SW480 (cell line): ENCODE data around the gene SENP2.
"Not testable (repeated sequence)": the region's sequence is repeated elsewhere in the genome, so short reads cannot be mapped to it uniquely, and the experiment has no call there.

ENCODE experiments used
- DNase-seq: peaks from one replicate; pipeline ENCODE4 v3.0.0-alpha.2; 2016; ENCODE audit warnings: low spot score

SENP2 gene

DNA sequence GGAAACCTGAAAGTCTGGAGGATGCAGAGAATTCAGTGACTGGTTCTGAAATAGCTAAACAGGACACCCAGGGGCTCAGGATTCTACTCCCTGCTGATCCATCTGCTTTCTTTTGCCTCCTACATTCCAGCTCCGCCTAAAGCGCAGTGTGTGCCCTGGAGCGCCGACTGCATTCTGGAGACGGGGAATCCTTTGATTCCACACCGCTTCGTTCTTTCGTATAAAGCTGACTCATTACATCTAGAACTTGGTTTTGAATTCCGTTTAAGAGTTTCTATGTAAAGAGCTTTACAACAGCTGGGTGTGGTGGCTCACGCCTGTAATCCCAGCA, 61.8 kb downstream of the SENP2 start:
- DNase-seq: no peak

DNA sequence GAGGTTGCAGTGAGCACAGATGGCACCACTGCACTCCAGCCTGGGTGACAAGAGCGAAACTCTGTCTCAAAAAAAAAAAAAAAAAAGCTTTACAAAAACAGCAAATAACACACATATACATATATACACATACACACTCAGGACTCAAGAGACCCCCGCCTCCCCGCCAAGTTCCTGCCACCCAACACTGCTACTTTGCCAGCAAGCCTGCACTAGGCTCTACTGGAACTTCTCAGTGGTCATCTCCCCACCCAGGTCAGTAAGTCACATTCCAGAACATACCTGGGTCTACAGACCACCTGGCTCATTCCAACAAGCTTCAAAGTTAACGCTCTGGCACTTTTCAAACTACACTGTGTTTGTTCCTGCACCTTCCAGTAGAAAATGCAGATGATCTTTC, 62.3 kb downstream of the SENP2 start:
- DNase-seq: no peak

DNA sequence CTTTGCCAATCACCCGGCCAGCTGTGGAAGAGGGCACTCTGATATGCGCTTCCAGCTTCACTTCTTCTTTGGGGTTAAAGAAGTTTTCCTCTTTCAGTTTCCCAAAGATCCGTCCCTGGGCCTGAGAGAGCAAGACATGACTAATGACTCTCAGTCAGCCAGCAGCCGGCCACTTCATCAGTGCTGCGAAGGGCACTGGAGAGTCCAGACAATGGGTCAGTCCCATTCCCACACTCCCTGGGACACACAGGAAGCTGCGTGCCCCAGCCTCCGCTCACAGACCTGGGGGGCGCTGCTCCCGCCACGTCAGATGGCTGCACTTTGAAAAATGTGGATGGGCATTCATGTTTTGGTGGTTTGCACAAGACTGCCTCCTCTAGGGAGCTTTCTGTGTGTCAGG, 63.3 kb downstream of the SENP2 start:
- DNase-seq: no peak

DNA sequence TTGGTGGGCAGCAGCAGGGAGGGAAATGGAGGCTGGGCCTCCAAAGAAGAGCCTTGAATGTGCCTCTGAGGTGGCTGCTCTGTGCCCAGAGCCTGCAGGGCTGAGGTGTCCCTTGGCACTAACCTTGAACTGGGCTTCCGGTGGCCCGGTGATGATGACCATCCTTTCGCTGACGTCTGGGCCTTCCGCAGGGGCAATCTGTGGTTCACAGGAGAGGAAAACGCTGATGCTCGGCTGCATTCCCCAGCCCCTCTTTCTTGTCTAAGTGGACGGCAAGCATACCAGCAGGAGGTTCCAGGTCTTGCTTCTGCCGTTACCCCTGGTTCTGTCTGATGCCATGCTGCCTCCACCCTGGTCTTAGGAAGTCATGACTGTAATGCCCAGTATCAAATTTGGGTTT, 65.9 kb downstream of the SENP2 start:
- no peak for DNase-seq

DNA sequence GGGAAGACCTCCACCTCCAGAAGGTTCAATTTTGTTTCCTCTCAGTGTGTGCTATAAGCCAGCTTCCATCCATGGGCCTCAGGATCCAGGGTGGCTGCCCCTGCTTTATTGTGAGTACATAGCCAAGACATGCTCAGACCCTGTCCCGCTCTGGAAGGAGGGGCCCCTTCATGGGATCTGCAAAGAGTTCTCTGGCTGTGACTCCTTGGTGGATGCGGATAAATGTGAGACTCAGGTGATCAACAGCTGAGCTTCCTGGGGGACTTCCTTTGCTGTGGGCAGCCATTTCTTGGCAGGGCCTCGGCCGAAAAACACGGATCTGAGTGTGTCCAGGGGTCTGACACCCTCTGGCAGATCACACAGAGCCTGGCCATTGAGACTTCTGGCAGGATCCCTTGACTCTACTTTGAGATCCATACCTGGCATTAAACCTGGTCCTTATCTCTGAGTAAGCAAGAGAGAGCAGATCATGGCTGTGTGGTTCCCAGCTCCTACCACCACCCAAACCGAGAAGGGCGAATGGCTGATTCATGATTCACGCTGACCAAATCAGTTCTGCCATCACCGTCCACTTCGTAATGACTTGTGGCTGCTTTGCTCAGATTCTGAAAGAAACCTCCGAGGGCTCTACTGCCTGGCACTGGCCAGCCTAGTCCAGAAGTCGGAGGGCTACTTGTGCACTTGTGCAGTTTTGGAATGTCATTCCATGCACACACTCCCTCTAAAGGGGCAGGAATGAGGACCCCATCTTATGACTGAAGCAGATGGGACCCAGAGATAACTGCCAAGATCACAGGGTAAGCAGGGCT, 68.1 kb downstream of the SENP2 start:
- no peak for DNase-seq

DNA sequence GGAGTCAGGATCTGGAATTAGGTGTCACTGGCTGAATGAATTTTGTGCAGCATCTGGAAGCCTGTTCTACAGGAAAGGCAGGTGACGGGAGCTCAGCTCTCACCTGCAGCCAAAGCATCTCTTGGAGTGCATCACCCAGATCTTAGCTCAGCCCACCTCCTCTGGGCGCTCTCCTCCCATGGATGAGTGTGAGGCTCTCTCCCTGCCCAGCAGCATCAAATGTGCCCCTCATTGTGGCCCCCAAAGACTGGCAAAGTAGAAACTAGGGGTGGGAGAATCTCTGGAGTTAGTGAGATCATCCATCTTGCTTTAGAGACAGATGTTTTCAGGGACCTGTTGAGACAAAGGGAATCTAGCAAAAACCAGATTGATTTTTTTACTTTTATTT, 68.7 kb downstream of the SENP2 start:
- DNase-seq: no peak

DNA sequence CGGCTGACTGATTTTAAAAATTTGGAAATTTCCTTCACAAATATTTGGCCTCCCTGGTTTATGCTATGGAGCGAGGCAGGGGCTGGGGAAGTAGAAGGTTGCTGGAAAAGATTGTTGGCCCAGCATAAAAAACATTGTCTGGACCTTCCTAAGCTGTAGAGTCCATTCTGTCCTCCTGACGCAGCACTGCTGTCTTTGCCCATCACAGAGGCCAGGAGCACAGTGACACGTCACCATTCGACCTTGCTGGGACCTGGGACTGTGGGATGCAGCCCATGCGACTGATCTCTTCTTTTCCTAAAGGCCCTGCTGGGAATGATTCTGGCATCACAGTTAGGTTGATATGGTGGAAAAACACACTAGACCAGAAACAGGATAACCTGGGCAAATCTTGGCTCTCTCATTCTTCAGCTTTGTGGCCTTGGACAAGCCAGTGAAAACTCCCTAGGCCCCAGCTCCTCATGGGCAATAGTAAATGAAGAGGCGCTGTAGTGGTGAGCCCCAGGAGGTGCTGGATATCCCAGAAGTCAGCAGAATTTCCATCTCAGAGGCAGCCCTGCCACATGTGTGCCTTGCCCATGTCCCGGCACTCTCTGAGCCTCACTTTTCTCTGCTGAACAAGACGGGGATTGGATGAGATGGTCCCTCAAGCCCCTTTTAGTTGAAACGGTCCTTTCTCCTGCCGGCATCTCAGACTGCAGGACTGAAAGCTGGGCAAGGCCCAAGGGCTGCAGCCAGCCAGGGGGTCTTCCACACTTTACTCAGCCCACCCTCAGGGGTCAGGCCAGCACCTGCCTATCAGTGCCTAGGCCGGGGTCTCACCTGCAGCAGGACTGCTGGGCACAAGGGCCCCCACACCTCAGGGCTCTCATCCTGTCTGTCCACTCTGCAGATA, 69.6 kb downstream of the SENP2 start:
- no peak for DNase-seq

DNA sequence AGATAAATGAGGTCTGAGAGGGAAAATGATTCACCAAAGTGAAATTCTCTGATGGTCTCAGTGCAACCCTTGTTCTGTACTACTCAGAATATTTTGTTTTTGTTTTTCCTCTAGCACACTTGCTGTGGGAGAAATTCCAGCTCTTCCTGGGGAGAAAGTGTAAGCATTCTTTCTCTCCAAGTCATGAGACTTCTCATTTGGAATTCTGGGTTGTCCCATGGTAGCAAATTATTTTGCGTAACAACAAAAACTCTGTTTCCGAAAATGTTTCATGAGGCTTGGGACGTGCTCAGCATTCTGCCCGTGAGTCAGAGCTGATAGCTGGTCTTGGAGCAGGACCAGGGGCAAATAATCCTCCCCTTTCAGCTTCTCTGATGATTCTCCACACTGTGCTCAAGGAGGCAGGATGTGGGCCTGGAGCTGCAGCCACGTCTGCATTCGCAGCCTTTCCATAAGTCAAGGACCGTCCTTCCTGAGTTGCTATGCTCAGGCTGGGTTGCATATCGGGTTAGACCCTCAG, 70.3 kb downstream of the SENP2 start:
- DNase-seq: no peak

DNA sequence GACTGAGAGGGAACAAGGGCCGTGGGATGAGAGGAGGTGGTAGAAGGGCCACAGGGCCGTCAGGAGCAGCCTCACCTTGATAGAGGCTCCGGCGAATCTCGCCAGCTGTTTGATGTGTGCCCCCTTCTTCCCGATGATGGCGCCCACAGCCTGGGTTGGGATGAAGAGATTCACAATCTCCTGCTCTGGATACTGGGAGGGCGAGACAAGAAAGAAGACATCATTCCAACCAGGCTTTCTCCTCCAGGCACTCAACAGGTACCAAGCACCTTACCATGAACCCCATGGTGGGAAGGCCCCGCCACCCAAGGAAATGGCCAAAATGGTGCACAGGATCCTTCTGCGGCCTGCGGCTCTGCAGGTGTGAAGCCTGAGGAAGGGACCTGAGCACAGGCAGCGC, 71.1 kb downstream of the SENP2 start:
- no peak for DNase-seq

DNA sequence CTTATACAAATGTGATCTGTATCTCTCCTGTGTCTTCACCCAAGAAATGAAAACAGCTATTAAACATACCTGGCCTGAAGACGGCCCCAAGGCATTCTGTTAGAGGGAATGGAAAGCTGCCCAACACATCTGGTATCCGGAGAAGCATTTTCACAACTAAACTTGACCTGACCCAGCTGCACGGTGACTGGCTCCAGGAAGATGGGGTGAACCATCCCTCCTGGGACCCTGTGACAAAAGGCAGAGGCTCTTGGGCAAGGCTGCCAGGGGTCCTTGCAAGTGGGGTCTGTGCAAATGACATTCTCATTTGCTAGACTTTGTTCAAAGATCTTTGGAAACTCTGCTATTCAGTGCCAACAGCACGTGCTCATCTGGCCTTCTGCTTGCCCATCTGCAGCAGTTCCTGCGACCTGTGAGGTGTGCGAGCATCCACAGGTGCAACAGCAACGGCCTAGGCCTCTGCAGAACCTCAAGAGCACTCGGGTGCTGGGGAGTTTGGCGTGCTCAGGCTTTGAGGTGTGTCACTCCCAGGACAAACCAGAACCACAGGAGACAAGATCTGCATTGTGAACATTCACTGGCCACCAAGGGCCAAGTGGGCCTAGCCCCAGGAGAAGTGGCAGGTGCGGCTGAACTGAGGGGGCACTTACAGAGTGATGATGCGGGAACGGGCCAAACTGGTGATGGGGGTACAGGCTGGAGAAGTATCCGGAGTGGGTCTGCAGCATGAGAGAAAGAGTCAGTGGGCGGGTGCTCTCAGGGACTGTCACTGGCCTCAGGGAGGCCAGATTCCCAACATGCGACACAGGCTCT, 71.8 kb downstream of the SENP2 start:
- DNase-seq: no peak

DNA sequence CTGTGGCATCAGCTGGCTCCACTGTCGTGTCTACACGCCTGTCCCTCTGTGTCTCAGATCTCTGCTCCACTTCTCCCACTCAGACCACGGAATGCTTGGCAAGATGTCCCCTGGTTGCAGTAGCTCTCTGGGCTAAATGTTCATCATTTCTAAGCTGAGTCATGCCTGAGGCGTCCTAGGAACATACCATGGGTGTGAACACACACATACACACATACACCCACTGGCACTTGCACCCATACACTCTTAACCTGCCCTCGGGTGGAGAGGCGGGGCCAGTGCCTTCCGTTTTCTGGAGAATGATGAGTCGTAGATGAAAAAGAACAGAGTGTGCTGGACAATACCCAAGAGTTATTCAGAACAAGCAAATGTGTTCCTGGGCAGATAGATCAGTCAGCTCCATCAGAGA, 72.4 kb downstream of the SENP2 start:
- peak; percentile 85 for DNase-seq

DNA sequence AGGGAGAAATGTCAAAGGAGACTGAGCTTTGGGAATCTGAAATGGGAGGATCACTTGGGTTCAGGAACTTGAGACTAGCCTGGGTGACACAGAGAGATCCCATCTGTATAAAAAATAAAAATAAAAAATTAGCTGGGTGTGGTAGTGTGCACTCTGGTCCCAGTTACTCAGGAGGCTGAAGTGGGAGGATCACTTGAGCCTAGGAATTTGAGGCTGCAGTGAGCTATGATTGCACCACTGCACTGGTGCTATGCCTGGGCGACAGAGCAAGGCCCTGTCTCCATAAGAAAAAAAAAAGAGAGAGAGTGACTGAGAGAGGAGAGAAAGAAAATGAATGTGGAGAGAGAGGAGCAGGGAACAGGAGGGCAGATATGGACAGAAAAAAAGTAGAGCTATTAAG, 72.8 kb downstream of the SENP2 start:
- no peak for DNase-seq

DNA sequence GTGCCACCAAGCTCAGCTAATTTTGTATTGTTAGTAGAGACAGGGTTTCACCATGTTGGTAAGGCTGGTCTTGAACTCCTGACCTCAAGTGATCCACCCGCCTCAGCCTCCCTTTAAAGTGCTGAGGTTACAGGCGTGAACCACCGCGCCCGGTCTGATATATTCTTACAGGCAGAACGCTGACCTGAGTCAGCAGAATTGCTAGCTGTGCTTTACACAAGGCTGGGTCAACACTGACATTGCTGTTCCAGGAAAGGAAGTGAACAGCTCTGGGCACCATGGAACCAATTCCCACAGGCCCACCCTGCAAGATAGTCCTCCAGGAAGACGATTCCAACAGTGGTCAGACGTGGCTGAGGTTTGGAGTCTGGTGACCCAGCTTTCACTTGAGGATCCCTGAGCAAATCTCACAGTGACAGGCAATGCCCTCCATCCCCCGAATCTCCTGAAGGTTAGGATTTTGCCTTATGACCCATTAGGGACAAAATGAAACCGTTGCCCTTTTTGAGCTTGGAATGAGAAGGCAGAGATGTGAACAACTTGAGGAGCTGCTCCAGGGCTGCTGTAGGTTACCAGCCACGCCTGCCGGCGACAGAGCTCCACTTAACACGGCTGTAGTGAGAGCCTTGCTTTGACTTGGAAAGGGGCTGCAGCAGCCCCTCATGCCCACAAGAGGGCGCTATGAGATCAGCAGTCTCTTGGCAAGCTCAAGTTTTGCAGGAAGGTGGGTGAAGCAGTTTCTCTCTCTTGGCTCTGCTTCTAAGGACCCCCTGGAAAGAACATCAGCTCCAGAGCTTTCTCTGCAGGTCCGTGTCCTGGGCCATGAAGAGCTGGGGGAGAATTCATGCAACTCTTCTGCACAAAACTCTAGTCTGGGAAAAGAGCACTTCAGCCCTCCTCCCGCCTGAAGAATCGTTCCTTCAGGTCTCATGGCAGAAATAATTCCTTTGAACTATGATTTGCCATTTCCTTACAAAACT, 74.1 kb downstream of the SENP2 start:
- peak; percentile 75 for DNase-seq

DNA sequence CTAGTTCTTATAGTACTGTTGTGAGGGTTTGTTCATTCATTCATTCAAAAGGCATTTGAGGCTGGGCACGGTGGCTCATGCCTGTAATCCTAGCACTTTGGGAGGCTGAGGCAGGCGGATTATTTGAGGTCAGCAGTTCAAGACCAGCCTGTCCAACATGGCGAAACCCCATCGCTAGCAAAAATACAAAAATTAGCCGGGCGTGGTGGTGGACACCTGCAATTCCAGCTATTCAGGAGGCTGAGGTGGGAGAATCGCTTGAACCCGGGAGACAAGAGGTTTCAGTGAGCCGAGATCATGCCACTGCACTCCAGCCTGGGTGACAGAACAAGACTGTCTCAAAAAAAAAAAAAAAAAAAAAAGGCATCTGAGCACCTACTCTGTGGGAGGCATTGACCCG, 75.2 kb downstream of the SENP2 start:
- DNase-seq: not testable (repeated sequence)

DNA sequence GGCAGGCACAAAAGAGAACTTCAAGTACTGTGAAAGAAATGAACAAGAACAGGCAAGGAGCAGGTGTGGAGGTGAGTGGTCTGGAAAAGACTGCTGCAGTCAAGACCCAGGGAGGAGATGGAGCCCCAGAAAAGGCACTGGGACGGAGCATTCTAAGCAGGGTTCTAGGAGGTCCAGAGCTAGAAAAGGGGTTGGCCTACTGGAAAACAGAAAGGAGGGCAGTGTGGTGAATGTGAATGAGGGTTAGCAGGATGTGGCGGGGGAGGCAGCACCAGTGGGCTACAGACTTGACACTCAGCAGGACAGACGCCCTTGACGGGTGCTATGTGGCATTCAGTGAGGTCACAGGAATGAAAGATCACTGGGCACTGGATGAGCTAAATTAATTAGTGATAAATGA, 75.7 kb downstream of the SENP2 start:
- DNase-seq: no peak

DNA sequence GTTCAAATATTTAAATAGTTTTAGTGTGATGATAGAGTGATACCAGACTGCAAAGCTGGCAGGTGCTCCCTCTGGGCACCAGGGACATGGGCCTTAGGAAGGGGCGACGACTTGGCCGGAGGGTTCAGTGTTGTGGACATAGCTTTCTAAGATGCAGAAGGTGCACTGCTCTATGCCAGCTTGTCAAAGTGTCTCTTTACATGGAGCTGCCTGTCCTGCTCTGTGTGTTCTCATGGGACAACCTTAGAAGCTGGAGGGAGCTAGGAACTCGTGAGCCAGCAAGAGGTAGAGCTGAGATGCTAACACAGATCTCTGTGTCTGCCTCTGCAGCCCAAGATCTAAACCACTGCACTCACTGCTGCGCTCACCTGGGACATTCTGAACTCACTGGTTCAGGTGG, 77.8 kb downstream of the SENP2 start:
- no peak for DNase-seq

DNA sequence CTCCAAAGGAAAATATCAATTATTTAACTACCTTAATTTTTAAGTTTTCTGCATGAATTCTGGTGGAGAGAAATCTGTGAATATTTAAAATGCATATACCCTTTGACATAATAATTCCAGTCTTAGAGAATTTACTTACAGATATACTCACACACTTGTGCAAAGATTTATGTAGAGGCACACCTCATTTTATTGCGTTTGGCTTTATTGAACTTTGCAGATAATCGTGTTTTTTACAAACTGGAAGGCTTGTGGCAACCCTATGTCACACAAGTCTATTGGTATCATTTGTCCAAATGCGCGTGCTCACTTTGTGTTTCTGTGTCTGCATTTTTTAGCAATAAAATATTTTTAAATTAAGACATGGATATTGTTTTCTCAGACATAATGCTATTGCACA, 81.5 kb downstream of the SENP2 start:
- DNase-seq: no peak

DNA sequence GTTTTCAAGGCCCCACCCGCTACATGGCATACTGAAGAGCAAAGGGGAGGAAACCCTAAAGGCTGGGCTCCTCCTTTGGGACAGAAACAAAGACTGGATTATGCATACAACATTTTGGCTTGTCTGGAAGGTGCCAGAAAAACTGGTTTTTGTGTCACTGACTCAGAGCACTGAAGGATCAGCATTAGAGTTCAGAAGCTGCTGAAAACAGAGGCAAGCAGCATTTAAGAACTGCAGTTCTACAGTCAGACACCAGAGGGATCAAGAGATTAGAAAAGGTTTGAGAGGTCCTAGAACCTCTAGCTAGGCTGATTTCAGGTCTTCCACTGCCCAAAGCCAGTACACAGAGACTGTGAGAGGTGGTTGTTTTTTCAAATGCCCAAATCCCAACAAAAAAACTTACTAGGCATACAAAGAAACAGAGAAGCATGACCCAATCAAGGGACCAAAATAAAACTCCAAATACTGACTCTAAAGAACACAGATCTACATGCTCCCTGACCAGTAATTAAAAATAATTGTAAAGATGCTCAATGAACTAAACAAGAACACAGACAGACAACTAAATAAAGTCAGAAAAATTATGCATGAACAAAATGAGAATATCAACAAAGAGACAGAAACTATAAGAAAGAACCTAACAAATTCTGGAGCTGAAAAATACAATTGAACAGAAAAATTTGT, 91.2 kb downstream of the SENP2 start:
- peak; percentile 66 for DNase-seq

DNA sequence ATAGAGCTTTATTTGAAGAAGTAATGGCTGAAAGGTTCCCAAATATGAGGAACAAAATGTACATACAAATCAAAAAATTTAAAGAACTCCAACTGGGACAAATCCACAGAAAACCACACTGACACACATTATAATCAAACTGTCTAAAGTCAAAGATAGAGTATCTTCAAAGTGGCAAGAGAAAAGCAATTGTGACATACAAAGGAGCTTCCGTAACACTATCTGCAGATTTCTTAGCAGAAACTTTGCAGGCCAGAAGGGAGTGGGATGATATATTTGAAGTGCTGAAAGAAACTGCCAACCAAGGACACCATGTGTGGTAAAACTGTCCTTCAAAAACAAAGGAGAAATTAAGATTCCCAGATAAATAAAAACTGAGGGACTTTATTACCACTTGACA, 91.9 kb downstream of the SENP2 start:
- DNase-seq: no peak

DNA sequence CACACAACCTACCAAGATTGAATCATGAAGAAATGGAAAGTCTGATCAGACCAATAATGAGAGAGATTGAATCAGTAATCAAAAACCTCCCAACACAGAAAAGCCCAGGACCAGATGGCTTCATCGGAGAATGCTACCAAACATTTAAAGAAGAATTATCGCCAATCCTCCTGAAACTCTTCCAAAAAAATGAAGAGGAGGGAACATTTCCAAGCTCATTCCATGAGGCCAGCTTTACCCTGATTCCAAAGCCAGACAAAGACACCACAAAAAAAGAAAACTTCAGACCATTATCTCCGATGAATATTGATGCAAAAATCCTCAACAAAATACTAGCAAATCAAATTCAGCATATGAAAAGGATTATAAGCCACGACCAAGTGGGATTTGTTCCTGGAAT, 94.1 kb downstream of the SENP2 start:
- no peak for DNase-seq
